Naive thymus-derived CD4-positive, alpha-beta T cell (primary cell): ENCODE measurements around the gene DLGAP3. TPM values are rescaled to one million over a fixed set of nuclear protein-coding genes. Genes with fewer than 3 reads are reported as not detected.

Experiments
- ATAC-seq: fragments of 150-1000 bp; cut with Tn5 transposase; 2 replicates; pipeline ENCODE4 v1.10.0; 2021; ENCODE audit warnings: mild to moderate bottlenecking, moderate library complexity
- CTCF ChIA-PET: fragments of 350-600 bp; sonication (Branson Sonifier 250); formaldehyde crosslinking; loops from one replicate; lab custom pipeline; 2021; ENCODE audit warnings: antibody characterized with exemption; lab: Charles Lee
- POLR2A ChIA-PET: fragments of 350-600 bp; sonication (Branson Sonifier 250); formaldehyde crosslinking; loops from one replicate; lab custom pipeline; 2021; ENCODE audit warnings: antibody characterized with exemption, inconsistent platforms; lab: Charles Lee
- DNase-seq, 9 donors: peaks; one replicate each; pipeline versions ENCODE4 v3.0.0 to v3.0.0-alpha.2; 2020 to 2022; ENCODE audit warnings: mixed read lengths in 1 of 9
- H3K27ac ChIP-seq: one replicate; pipeline ENCODE4 v1.7.0; 2013; ENCODE audit warnings: mild to moderate bottlenecking, low read depth, low read length, moderate library complexity
- H3K27me3 ChIP-seq, 2 donors: one replicate each; pipeline ENCODE4 v1.7.0; 2013; ENCODE audit warnings: low read length in 2 of 2, mild to moderate bottlenecking in 2 of 2, moderate library complexity in 2 of 2; ENCODE audit not compliant: control insufficient read depth in 2 of 2, insufficient read depth in 2 of 2
- H3K36me3 ChIP-seq, 3 experiments: 1 replicate in 2 of 3; 2 replicates in 1 of 3; pipeline ENCODE4 v1.7.0; 2013; ENCODE audit warnings: low read length in 3 of 3, mild to moderate bottlenecking in 3 of 3, moderate library complexity in 1 of 3; ENCODE audit not compliant: insufficient read depth in 3 of 3, control insufficient read depth in 2 of 3
- H3K4me1 ChIP-seq, 2 donors: one replicate each; pipeline ENCODE4 v1.7.0; 2013; ENCODE audit warnings: low read length in 2 of 2, mild to moderate bottlenecking in 2 of 2, moderate library complexity in 1 of 2; ENCODE audit not compliant: control insufficient read depth in 2 of 2, insufficient read depth in 2 of 2
- H3K4me3 ChIP-seq: 2 replicates; pipeline ENCODE4 v1.7.0; 2013; ENCODE audit warnings: mild to moderate bottlenecking, low read length
- H3K9me3 ChIP-seq, 3 experiments: 1 replicate in 2 of 3; 2 replicates in 1 of 3; pipeline ENCODE4 v1.7.0; 2013; ENCODE audit warnings: low read length in 3 of 3; ENCODE audit not compliant: control insufficient read depth in 2 of 3
- H3K27ac Mint-ChIP-seq, 9 donors: one replicate each; pipeline ENCODE4 v1.8.0; 2020 to 2022; ENCODE audit warnings: mixed read lengths in 9 of 9, mild to moderate bottlenecking in 8 of 9, moderate library complexity in 5 of 9, inconsistent platforms in 2 of 9
- H3K27me3 Mint-ChIP-seq, 5 donors: one replicate each; pipeline ENCODE4 v1.8.0; 2021 to 2022; ENCODE audit warnings: mixed read lengths in 5 of 5, mild to moderate bottlenecking in 1 of 5
- H3K36me3 Mint-ChIP-seq, 5 donors: one replicate each; pipeline ENCODE4 v1.8.0; 2020 to 2022; ENCODE audit warnings: mixed read lengths in 5 of 5, mild to moderate bottlenecking in 3 of 5, inconsistent platforms in 1 of 5
- H3K4me1 Mint-ChIP-seq, 7 donors: one replicate each; pipeline ENCODE4 v1.8.0; 2020 to 2022; ENCODE audit warnings: mixed read lengths in 7 of 7, mild to moderate bottlenecking in 3 of 7, inconsistent platforms in 1 of 7
- H3K4me3 Mint-ChIP-seq, 10 donors: one replicate each; pipeline ENCODE4 v1.8.0; 2020 to 2022; ENCODE audit warnings: mild to moderate bottlenecking in 10 of 10, mixed read lengths in 10 of 10, moderate library complexity in 6 of 10, inconsistent platforms in 2 of 10
- H3K9me3 Mint-ChIP-seq, 11 donors: one replicate each; pipeline ENCODE4 v1.8.0; 2020 to 2022; ENCODE audit warnings: mixed read lengths in 11 of 11, mild to moderate bottlenecking in 4 of 11, inconsistent platforms in 1 of 11, moderate library complexity in 1 of 11
- intact Hi-C, 2 donors: fragments of 100-400 bp; cut with micrococcal nuclease; formaldehyde crosslinking; loops; one replicate each; pipeline ENCODE4 v1.15.1; 2023
- polyA plus RNA-seq, 2 donors: library from polyadenylated mRNA; unstranded; fragments of 300-500 nt; fragmentation: Illumina TruSeq; gene quantifications; one replicate each; pipeline ENCODE4 v1.2.3, GENCODE V29; 2021
- total RNA-seq, 6 experiments: library from RNA in 5 of 6; stranded (reverse) in 5 of 6; gene quantifications; 1 replicate in 5 of 6; 2 replicates in 1 of 6; pipeline ENCODE4 v1.2.3 and lab custom pipeline; 2021 to 2026

Gene DLGAP3
- total and polyA plus RNA-seq, 7 experiments from 2014 or later, result 0.13 to 1.4 (median 1.2) TPM; not detected in 1

DNA sequence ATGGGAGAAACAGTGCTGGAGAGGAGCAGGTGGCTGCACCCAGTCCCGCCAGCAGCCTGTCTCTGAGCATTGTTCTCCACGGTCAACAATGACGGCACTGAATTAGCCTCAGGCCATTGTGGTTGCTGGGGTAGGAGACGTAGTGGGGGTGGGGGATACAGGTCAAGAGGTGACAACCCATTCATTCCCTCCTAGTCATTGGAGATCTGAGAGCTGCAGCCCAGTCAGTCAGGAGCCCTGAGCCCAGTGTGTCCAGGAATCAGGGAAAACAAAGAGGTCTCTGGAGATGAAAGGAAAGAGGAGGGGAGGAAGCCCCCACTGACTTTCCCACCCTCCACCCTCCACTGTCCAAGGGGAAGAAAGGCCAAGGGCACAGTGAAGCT is 85.2 kb downstream of the DLGAP3 start:
- Mint-ChIP-seq H3K4me1 (peaks cover 10 to 23% (median 16%) of the 10 kb centered on the region in 7 donors), H3K27me3 (no peaks in the 10 kb centered on the region), H3K27ac (no peak overlapping the region), H3K9me3 (no peaks in the 10 kb centered on the region), H3K4me3 (no peak overlapping the region), H3K36me3 (peaks cover 0 to 17% (median 8%) of the 10 kb centered on the region in 5 donors)
- no peak for DNase-seq
- H3K27ac ChIP-seq, result no peak overlapping the region
- H3K4me3 ChIP-seq, result no peak overlapping the region
- intact Hi-C loops, result no loop called here
- no peaks in the 10 kb centered on the region for H3K9me3 ChIP-seq
- H3K4me1 ChIP-seq, result no peaks in the 10 kb centered on the region
- no peaks in the 10 kb centered on the region for H3K36me3 ChIP-seq
- ChIA-PET CTCF (interaction anchor here (1.2 kb wide), 1 partner anchor 8 kb away, joined by 3 read pairs; no protein-coding TSS in a partner anchor), POLR2A (no interaction called here)
- no peak for ATAC-seq
- H3K27me3 ChIP-seq, result no peaks in the 10 kb centered on the region

- Histone ChIP-seq H3K27ac (no peak overlapping the region), H3K36me3 (no peaks in the 10 kb centered on the region), H3K27me3 (no peaks in the 10 kb centered on the region), H3K4me1 (no peaks in the 10 kb centered on the region), H3K9me3 (no peaks in the 10 kb centered on the region), H3K4me3 (no peak overlapping the region)
- peaks cover 0 to 15% (median 4%) of the 10 kb centered on the region in 5 donors for H3K36me3 Mint-ChIP-seq
- POLR2A ChIA-PET, result no interaction called here
- CTCF ChIA-PET, result interaction anchor here (1.2 kb wide), 1 partner anchor 9 kb away, joined by 3 read pairs; no protein-coding TSS in a partner anchor
- ATAC-seq, result no peak
- H3K27me3 Mint-ChIP-seq, result no peaks in the 10 kb centered on the region
- peak overlapping the region in 1 of 9 donors; percentile 6 for H3K27ac Mint-ChIP-seq
- intact Hi-C loops, result no loop called here
- H3K4me1 Mint-ChIP-seq, result peaks cover 8 to 17% (median 14%) of the 10 kb centered on the region in 7 donors
- no peak overlapping the region for H3K4me3 Mint-ChIP-seq
- no peak for DNase-seq
- H3K9me3 Mint-ChIP-seq, result no peaks in the 10 kb centered on the region
These were observed 85.8 kb downstream of the DLGAP3 start for GRCh38 chr1:34843392-34844251.

DNA sequence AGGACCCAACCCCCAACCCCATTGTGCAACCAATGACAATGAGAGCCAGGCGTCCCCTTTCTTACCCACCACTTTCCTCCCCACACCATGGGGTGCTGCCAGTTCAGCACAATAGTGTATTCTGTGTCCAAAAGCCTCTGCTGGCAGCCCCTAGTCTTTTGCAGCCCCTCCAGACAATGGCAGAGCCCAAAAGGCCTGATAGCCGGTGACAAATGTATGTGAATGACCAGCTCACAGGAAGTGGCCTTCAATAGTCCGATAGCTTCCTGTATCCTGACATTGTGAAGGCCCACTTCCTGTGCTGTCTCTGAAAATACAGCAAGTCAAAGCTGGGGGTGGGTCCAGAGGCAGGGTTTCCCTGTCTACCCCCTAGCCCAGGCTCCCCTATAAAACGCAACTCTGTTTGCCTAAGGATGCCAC is 86.5 kb downstream of the DLGAP3 start:
- no peaks in the 10 kb centered on the region for H3K4me1 ChIP-seq
- Mint-ChIP-seq H3K4me1 (peaks cover 5 to 13% (median 8%) of the 10 kb centered on the region in 7 donors), H3K4me3 (no peak overlapping the region), H3K27ac (peak overlapping the region in 3 of 9 donors; percentile 6 to 31 (median 25)), H3K9me3 (no peaks in the 10 kb centered on the region), H3K27me3 (no peaks in the 10 kb centered on the region), H3K36me3 (peaks cover 0 to 9% (median 0%) of the 10 kb centered on the region in 5 donors)
- H3K27me3 ChIP-seq, result no peaks in the 10 kb centered on the region
- H3K27ac ChIP-seq, result no peak overlapping the region
- ChIA-PET CTCF (interaction anchor here (1.2 kb wide), 1 partner anchor 9 kb away, joined by 3 read pairs; no protein-coding TSS in a partner anchor), POLR2A (no interaction called here)
- H3K36me3 ChIP-seq, result no peaks in the 10 kb centered on the region
- no peak for DNase-seq
- no peak overlapping the region for H3K4me3 ChIP-seq
- intact Hi-C loops, result no loop called here
- no peak for ATAC-seq
- no peaks in the 10 kb centered on the region for H3K9me3 ChIP-seq

DNA sequence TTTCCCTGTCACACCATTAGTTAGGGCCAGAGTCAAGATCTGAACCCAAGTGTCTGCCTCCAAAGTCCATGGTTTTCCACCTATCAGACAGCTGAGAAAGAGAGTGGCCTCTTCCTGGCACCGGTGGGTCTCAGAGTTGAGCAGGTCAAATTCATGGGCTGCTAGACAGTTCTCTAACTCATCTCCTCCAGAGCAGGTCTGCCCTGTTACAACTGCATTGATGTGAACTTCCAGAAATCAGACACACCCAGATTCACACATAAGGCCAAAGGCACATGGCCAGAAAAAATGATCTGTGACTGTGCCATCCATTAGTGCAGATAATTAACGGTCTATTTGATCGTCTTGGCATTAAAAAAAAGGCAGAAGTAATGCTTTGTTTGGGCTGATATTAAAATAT is 87.4 kb downstream of the DLGAP3 start:
- H3K4me1 ChIP-seq, result no peaks in the 10 kb centered on the region
- no peaks in the 10 kb centered on the region for H3K36me3 ChIP-seq
- H3K27ac ChIP-seq, result no peak overlapping the region
- H3K4me3 Mint-ChIP-seq, result no peak overlapping the region
- no peak for DNase-seq
- no peak overlapping the region for H3K4me3 ChIP-seq
- H3K27ac Mint-ChIP-seq, result no peak overlapping the region
- intact Hi-C loops, result no loop called here
- no peaks in the 10 kb centered on the region for H3K9me3 ChIP-seq
- no peaks in the 10 kb centered on the region for H3K9me3 Mint-ChIP-seq
- CTCF ChIA-PET, result interaction anchor here (0.6 to 0.9 kb wide), 2 partner anchors 12 to 18 kb away, joined by 3 to 5 read pairs; no protein-coding TSS in a partner anchor
- ATAC-seq, result no peak
- no peaks in the 10 kb centered on the region for H3K27me3 ChIP-seq
- H3K36me3 Mint-ChIP-seq, result peaks cover 0 to 11% (median 0%) of the 10 kb centered on the region in 5 donors
- H3K27me3 Mint-ChIP-seq, result no peaks in the 10 kb centered on the region
- peaks cover 3 to 12% (median 8%) of the 10 kb centered on the region in 7 donors for H3K4me1 Mint-ChIP-seq
- POLR2A ChIA-PET, result no interaction called here

GRCh38 chr1:34840426-34840825 is 89.0 kb downstream of the DLGAP3 start:
- H3K27ac Mint-ChIP-seq, result no peak overlapping the region
- H3K36me3 Mint-ChIP-seq, result peaks cover 0 to 12% (median under 1%) of the 10 kb centered on the region in 5 donors
- DNase-seq, result no peak
- Histone ChIP-seq H3K9me3 (no peaks in the 10 kb centered on the region), H3K4me3 (no peak overlapping the region), H3K27me3 (no peaks in the 10 kb centered on the region), H3K4me1 (no peaks in the 10 kb centered on the region), H3K36me3 (no peaks in the 10 kb centered on the region), H3K27ac (no peak overlapping the region)
- peaks cover 3 to 12% (median 7%) of the 10 kb centered on the region in 7 donors for H3K4me1 Mint-ChIP-seq
- no peak for ATAC-seq
- no peaks in the 10 kb centered on the region for H3K27me3 Mint-ChIP-seq
- intact Hi-C loops, result no loop called here
- H3K9me3 Mint-ChIP-seq, result no peaks in the 10 kb centered on the region
- ChIA-PET POLR2A (no interaction called here), CTCF (no interaction called here)
- H3K4me3 Mint-ChIP-seq, result no peak overlapping the region

DNA sequence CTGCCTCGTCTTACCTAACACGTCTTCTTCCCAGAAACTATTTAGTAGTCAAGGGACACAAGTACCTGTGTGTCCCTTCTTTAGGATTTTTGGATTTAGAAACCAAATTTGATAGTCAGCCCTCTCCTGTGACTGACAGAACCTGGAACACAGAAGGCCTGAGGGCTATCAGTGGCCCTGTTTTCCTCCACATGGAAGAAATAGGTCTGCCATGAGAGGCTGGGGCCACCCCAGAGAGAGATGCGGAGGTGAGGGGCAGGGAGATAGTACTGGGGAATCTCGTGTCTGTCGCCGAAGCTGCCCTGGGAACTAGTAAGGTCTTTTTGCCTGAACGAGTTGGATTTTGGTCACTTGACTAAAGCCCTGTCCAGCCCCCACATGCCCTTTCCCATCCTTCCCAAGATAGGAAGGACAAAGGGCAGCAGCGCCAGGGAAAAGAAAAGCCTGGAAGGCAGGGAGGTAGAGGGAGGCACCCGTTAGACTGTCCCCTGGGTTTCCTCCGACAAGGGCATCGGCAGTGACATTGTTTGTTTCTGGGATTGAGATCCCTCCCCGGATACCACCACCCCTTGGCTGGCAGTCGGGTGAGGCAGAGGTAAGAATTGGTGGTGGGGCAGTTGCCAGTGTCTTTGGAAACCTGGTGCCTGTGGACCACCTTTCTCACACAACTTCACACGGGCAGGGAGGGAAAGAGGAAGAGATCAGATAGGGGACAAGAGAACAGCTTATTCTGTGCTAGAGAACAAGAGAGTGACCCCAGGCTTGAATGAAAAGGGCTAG is 89.7 kb downstream of the DLGAP3 start:
- CTCF ChIA-PET, result no interaction called here
- Mint-ChIP-seq H3K27me3 (no peaks in the 10 kb centered on the region), H3K4me3 (no peak overlapping the region), H3K27ac (no peak overlapping the region), H3K9me3 (no peaks in the 10 kb centered on the region), H3K36me3 (peaks cover 0 to 16% (median 4%) of the 10 kb centered on the region in 5 donors), H3K4me1 (peaks cover 3 to 12% (median 8%) of the 10 kb centered on the region in 7 donors)
- Histone ChIP-seq H3K27me3 (no peaks in the 10 kb centered on the region), H3K36me3 (no peaks in the 10 kb centered on the region), H3K4me3 (no peak overlapping the region), H3K27ac (no peak overlapping the region), H3K9me3 (no peaks in the 10 kb centered on the region), H3K4me1 (no peaks in the 10 kb centered on the region)
- ATAC-seq (no peak), DNase-seq (no peak)
- POLR2A ChIA-PET, result no interaction called here
- intact Hi-C loops, result no loop called here
